ENCODE measurements around the gene DTHD1. TPM values are rescaled to one million over a fixed set of nuclear protein-coding genes. Genes with fewer than 3 reads are reported as not detected.

The DTHD1 gene
- total and polyA plus RNA-seq, 2 of the 8 experiments (the other 6 are each of a cell fraction or from before 2014, with no cell fraction given): not detected

- Histone ChIP-seq H3K79me2 (ENCODE audit: control insufficient read depth in 1 of 2, insufficient read depth in 2 of 2, low read length in 2 of 2) (no peaks in the 10 kb centered on the region), H4K20me1 (replicated peaks in 1 of 2; ENCODE audit: control insufficient read depth in 1 of 2, insufficient read depth in 2 of 2, low read length in 2 of 2) (no peaks in the 10 kb centered on the region)
- no peak for TF ChIP-seq SIX5 (IDR thresholded peaks at IDR 0.05; ENCODE audit: low read depth, low read length)
- TF ChIP-seq RAD21 (IDR thresholded peaks at IDR 0.05 in 1 of 2, conservative IDR thresholded peaks at IDR 0.05 in 1 of 2; ENCODE audit: low read depth in 2 of 2, low read length in 2 of 2): peak in 1 of 2 experiments; percentile 20; a peak in 2 of 4 replicates
Observed at GRCh38 chr4:36386691-36387090, 105.3 kb downstream of the DTHD1 start.

More at GRCh38 chr4:36386691-36387090, 105.3 kb downstream of the DTHD1 start:
- DNase-seq (ENCODE audit: low read depth in 1 of 2, low spot score in 2 of 2): no peak
- Histone ChIP-seq H3K18ac (ENCODE audit: extremely low read depth, low read length) (no peak overlapping the region), H3K4me1 (replicated peaks in 1 of 4; ENCODE audit: control insufficient read depth in 3 of 4, insufficient read depth in 4 of 4, low read length in 3 of 4) (no peaks in the 10 kb centered on the region), H2AFZ (ENCODE audit: low read length) (no peak overlapping the region), H3K9ac (replicated peaks in 1 of 4; ENCODE audit: extremely low read depth in 1 of 4, low read depth in 3 of 4, low read length in 3 of 4) (no peak overlapping the region), H2BK20ac (ENCODE audit: low read length) (no peak overlapping the region), H3K4me3 (ENCODE audit: extremely low read depth in 1 of 4, insufficient read depth in 2 of 4, low read depth in 3 of 4, low read length in 4 of 4) (no peak overlapping the region), H3K4me2 (ENCODE audit: insufficient read depth in 1 of 2, low read depth in 2 of 2, low read length in 2 of 2) (no peak overlapping the region), H3K36me3 (ENCODE audit: control insufficient read depth in 2 of 4, insufficient read depth in 4 of 4, low read length in 3 of 4) (no peaks in the 10 kb centered on the region), H2BK15ac (ENCODE audit: low read length) (no peak overlapping the region), H2AK5ac (ENCODE audit: low read depth, low read length) (no peak overlapping the region), H3K27me3 (replicated peaks in 1 of 4; ENCODE audit: control insufficient read depth in 3 of 4, extremely low read depth in 1 of 4, insufficient read depth in 3 of 4, low read length in 3 of 4) (no peaks in the 10 kb centered on the region), H3K23me2 (ENCODE audit: low read depth, low read length) (no peaks in the 10 kb centered on the region), H2BK12ac (ENCODE audit: low read depth, low read length) (no peak overlapping the region), H4K5ac (ENCODE audit: insufficient read length, low read depth, low read length) (no peak overlapping the region), H2BK120ac (replicated peaks; ENCODE audit: low read depth, low read length) (no peak overlapping the region), H3K4ac (replicated peaks; ENCODE audit: insufficient read length, low read depth, low read length) (no peak overlapping the region), H3K56ac (replicated peaks; ENCODE audit: insufficient read length, low read depth, low read length) (no peak overlapping the region), H4K8ac (ENCODE audit: extremely low read depth, insufficient read depth, low read length) (no peak overlapping the region), H2BK5ac (ENCODE audit: low read depth, low read length) (no peak overlapping the region), H3K27ac (ENCODE audit: low read depth, low read length) (no peak overlapping the region), H3K9me3 (ENCODE audit: insufficient read depth in 2 of 2, low read depth in 1 of 2, low read length in 1 of 2) (no peaks in the 10 kb centered on the region), H4K91ac (replicated peaks; ENCODE audit: insufficient read length, low read length) (no peak overlapping the region), H3K23ac (ENCODE audit: insufficient read length) (no peak overlapping the region), H3K79me1 (ENCODE audit: low read depth, low read length) (no peaks in the 10 kb centered on the region), H3K14ac (ENCODE audit: insufficient read length) (no peak overlapping the region)
- POLR2A ChIA-PET (ENCODE audit: partially characterized antibody): no interaction called here
- CTCF ChIA-PET (ENCODE audit: partially characterized antibody): interaction anchor here (0.7 to 5.3 kb wide), 2 partner anchors 12 to 59 kb away, joined by 3 to 31 read pairs; no protein-coding TSS in a partner anchor
- no peak for FAIRE-seq
